GM12878 (cell line): ENCODE results near the gene UCKL1. TPM values are rescaled to one million over a fixed set of nuclear protein-coding genes. Genes with fewer than 3 reads are reported as not detected.

ENCODE experiments used
- ATAC-seq: fragments of 200-7000 bp; cut with Tn5 transposase; 3 replicates; pipeline ENCODE4 v1.9.1; 2020; ENCODE audit warnings: mild to moderate bottlenecking, moderate library complexity
- BruUV-seq: library from RNA; stranded (reverse); fragments of 400-500 nt; replicated peaks from 2 replicates; lab custom pipeline; 2021; lab: Mats Ljungman, UMichigan
- CTCF ChIA-PET: fragments of 300-600 bp; sonication (Branson Sonifier 250); formaldehyde crosslinking; extraction: SDS; loops from one replicate; lab custom pipeline; 2021; ENCODE audit warnings: inconsistent platforms; lab: Yijun Ruan, JAX
- POLR2A ChIA-PET: fragments of 350-600 bp; formaldehyde crosslinking; extraction: SDS; loops from one replicate; lab custom pipeline; 2021; ENCODE audit warnings: inconsistent platforms; lab: Charles Lee
- RAD21 ChIA-PET: fragments of 300-600 bp; sonication (Branson Sonifier 250); formaldehyde crosslinking; loops from one replicate; lab custom pipeline; 2023; ENCODE audit warnings: antibody characterized with exemption; ENCODE audit not compliant: unreplicated experiment; lab: Charles Lee
- SMC1A ChIA-PET: fragments of 300-600 bp; sonication (Branson Sonifier 250); formaldehyde crosslinking; loops from one replicate; lab custom pipeline; 2023; ENCODE audit not compliant: unreplicated experiment, uncharacterized antibody; lab: Charles Lee
- DNase-seq: peaks from one replicate; pipeline ENCODE4 v3.0.0-alpha.2; 2011; ENCODE audit warnings: low read depth, low spot score
- FAIRE-seq: peaks from 3 replicates; lab custom pipeline; 2011; peaks lifted over from hg19 to GRCh38; lab: Jason Lieb, UNC
- H2AFZ ChIP-seq: 2 replicates; pipeline ENCODE4 v1.6.0; 2011; ENCODE audit warnings: low read depth, low read length, control low read depth; ENCODE audit not compliant: control insufficient read depth
- H3K27ac ChIP-seq: 2 replicates; pipeline ENCODE4 v1.5.1; 2011; ENCODE audit warnings: control low read depth; ENCODE audit not compliant: control insufficient read depth, insufficient read depth
- H3K27me3 ChIP-seq, 2 experiments: replicated peaks in 1 of 2; 2 replicates each; pipeline versions ENCODE4 v1.6.0 to v1.6.1; 2011; ENCODE audit warnings: low read length in 1 of 2; ENCODE audit not compliant: control insufficient read depth in 2 of 2, insufficient read depth in 2 of 2
- H3K36me3 ChIP-seq, 2 experiments: 2 replicates each; pipeline ENCODE4 v1.5.1; 2011; ENCODE audit warnings: low read length in 1 of 2; ENCODE audit not compliant: control insufficient read depth in 2 of 2, insufficient read depth in 2 of 2
- H3K4me1 ChIP-seq: 2 replicates; pipeline ENCODE4 v1.6.1; 2011; ENCODE audit warnings: mild to moderate bottlenecking, low read length, moderate library complexity, mixed read lengths; ENCODE audit not compliant: control insufficient read depth, insufficient read depth
- H3K4me2 ChIP-seq: 2 replicates; pipeline ENCODE4 v1.6.0; 2011; ENCODE audit warnings: control low read depth; ENCODE audit not compliant: control insufficient read depth, insufficient read depth
- H3K4me3 ChIP-seq: fragments of 200-600 bp; sonication (generic); 2 replicates; pipeline ENCODE4 v1.5.1; 2016
- H3K79me2 ChIP-seq: 2 replicates; pipeline ENCODE4 v1.6.0; 2011; ENCODE audit warnings: low read length; ENCODE audit not compliant: control insufficient read depth, insufficient read depth
- H3K9ac ChIP-seq: 2 replicates; pipeline ENCODE4 v1.8.0; 2011; ENCODE audit warnings: low read length, control low read depth, mixed read lengths; ENCODE audit not compliant: control insufficient read depth, insufficient read depth
- H3K9me3 ChIP-seq: replicated peaks from 3 replicates; pipeline ENCODE4 v1.5.1; 2011; ENCODE audit warnings: mild to moderate bottlenecking, low read length; ENCODE audit not compliant: control insufficient read depth, insufficient read depth
- H4K20me1 ChIP-seq: 2 replicates; pipeline ENCODE4 v1.6.0; 2011; ENCODE audit not compliant: control insufficient read depth, insufficient read depth
- BRCA1 ChIP-seq: IDR thresholded peaks from 2 replicates; pipeline ENCODE4 v1.6.1; 2011; ENCODE audit warnings: low read depth, low read length, improper control_type of control experiment
- CHD2 ChIP-seq: IDR thresholded peaks from 2 replicates; pipeline ENCODE4 v1.6.1; 2011; ENCODE audit warnings: low read depth, low read length, improper control_type of control experiment, borderline replicate concordance
- CREB1 ChIP-seq: IDR thresholded peaks from 2 replicates; pipeline ENCODE4 v1.6.1; 2012; ENCODE audit warnings: low read depth, mild to moderate bottlenecking, inconsistent platforms
- FOS ChIP-seq: IDR thresholded peaks from 3 replicates; pipeline ENCODE4 v1.6.1; 2011; ENCODE audit warnings: borderline replicate concordance; ENCODE audit not compliant: insufficient read length; ENCODE audit errors: extremely low read depth
- FOXM1 ChIP-seq: IDR thresholded peaks from 2 replicates; pipeline ENCODE4 v1.6.1; 2012; ENCODE audit warnings: low read depth, mild to moderate bottlenecking, inconsistent platforms, low read length, moderate library complexity
- HDAC6 ChIP-seq: fragments of 200-600 bp; sonication (generic); IDR thresholded peaks from one replicate; pipeline ENCODE4 v1.8.0; 2017; ENCODE audit warnings: antibody characterized with exemption; ENCODE audit not compliant: unreplicated experiment
- KAT2A ChIP-seq: conservative IDR thresholded peaks from 2 replicates; pipeline ENCODE4 v1.6.1; 2011; ENCODE audit warnings: low read depth, low read length; ENCODE audit not compliant: control insufficient read depth
- LARP7 ChIP-seq: fragments of 450-650 bp; IDR thresholded peaks from 2 replicates; pipeline ENCODE4 v1.6.1; 2017; ENCODE audit warnings: mild to moderate bottlenecking
- MYB ChIP-seq: fragments of 150-350 bp; IDR thresholded peaks from 2 replicates; pipeline ENCODE4 v1.6.1; 2014; ENCODE audit warnings: mild to moderate bottlenecking, low read depth, low read length, borderline replicate concordance
- NFYA ChIP-seq: IDR thresholded peaks from 2 replicates; pipeline ENCODE4 v1.6.1; 2011; ENCODE audit warnings: low read depth, mild to moderate bottlenecking, low read length, improper control_type of control experiment, borderline replicate concordance
- SMAD5 ChIP-seq: IDR thresholded peaks from 2 replicates; pipeline ENCODE4 v1.6.1; 2016; ENCODE audit warnings: antibody characterized with exemption, low read depth
- SP1 ChIP-seq: IDR thresholded peaks from one replicate; pipeline ENCODE4 v1.6.1; 2011; ENCODE audit warnings: low read depth, low read length
- STAT1 ChIP-seq: fragments of 450-650 bp; conservative IDR thresholded peaks from 2 replicates; pipeline ENCODE4 v1.6.1; 2014; ENCODE audit warnings: antibody characterized with exemption, mild to moderate bottlenecking
- SUPT20H ChIP-seq: IDR thresholded peaks from 2 replicates; pipeline ENCODE4 v1.6.1; 2011; ENCODE audit warnings: low read depth, mild to moderate bottlenecking, low read length, moderate library complexity, borderline replicate concordance; ENCODE audit not compliant: control insufficient read depth
- TCF12 ChIP-seq: IDR thresholded peaks from 2 replicates; pipeline ENCODE4 v1.6.1; 2011; ENCODE audit warnings: low read depth, mild to moderate bottlenecking, low read length
- ZNF274 ChIP-seq: IDR thresholded peaks from one replicate; pipeline ENCODE4 v1.8.0; 2011; ENCODE audit not compliant: insufficient read length, insufficient read depth
- ZSCAN29 ChIP-seq: fragments of 450-650 bp; IDR thresholded peaks from 2 replicates; pipeline ENCODE4 v1.6.1; 2017; ENCODE audit warnings: mild to moderate bottlenecking, moderate library complexity
- WGBS: methylation state at CpG from one replicate; pipeline ENCODE4 v1.1.6; 2016; ENCODE audit warnings: low lambda C conversion rate; ENCODE audit not compliant: insufficient replicate concordance, insufficient coverage; ENCODE audit errors: missing lambda C conversion rate; 5-methylcytosine and 5-hydroxymethylcytosine counted together
- in situ Hi-C: fragments of 300-500 bp; cut with MboI; formaldehyde crosslinking; loops from 9 replicates; pipeline ENCODE4 v1.14.3; 2018; ENCODE audit warnings: mixed read lengths
- intact Hi-C: fragments of 100-400 bp; cut with micrococcal nuclease; formaldehyde crosslinking; loops from one replicate; pipeline ENCODE4 v1.14.2; 2022; ENCODE audit not compliant: unreplicated experiment
- polyA plus RNA-seq, 11 experiments: library from polyadenylated mRNA; depleted of rRNA in 4 of 11; unstranded in 6 of 11; stranded (reverse) in 5 of 11; fragments of >200 nt; fragmentation: Nextera tagmentation in 4 of 11; fragmentation: Illumina TruSeq in 1 of 11; extraction: Ambion mirVana in 4 of 11; extraction: Trizol in 1 of 11; gene quantifications; 1 replicate in 1 of 11; 2 replicates in 10 of 11; pipeline versions ENCODE4 v1.2.1 to v1.2.3, GENCODE V29; 2011 to 2016; ENCODE audit warnings: inconsistent platforms in 2 of 11, missing spikeins in 2 of 11, low read depth in 1 of 11
- total RNA-seq, 4 experiments: library from RNA; depleted of rRNA in 3 of 4; stranded (reverse); fragments of >200 nt in 3 of 4; fragmentation: Illumina TruSeq in 1 of 4; extraction: Trizol in 1 of 4; gene quantifications; 2 replicates each; pipeline versions ENCODE4 v1.2.1 to v1.2.3, GENCODE V29; 2013 to 2021
- TF ChIP-seq, protein P1 (sequence below): IDR thresholded peaks from 2 replicates; pipeline ENCODE4 v1.6.1; 2011; ENCODE audit warnings: borderline replicate concordance, low read depth, mild to moderate bottlenecking, moderate library complexity, low read length; ENCODE audit not compliant: insufficient read depth, poor library complexity, severe bottlenecking
- TF ChIP-seq, protein P2 (sequence below): fragments of 450-650 bp; IDR thresholded peaks from 2 replicates; pipeline ENCODE4 v1.6.1; 2017; ENCODE audit warnings: mild to moderate bottlenecking, low read depth, inconsistent platforms; ENCODE audit not compliant: poor library complexity, severe bottlenecking

UCKL1 gene
- total and polyA plus RNA-seq, 10 of the 15 experiments (the other 5 are each of a cell fraction or from before 2014, with no cell fraction given): 2.4 to 36.3 (median 24.8) TPM

DNA sequence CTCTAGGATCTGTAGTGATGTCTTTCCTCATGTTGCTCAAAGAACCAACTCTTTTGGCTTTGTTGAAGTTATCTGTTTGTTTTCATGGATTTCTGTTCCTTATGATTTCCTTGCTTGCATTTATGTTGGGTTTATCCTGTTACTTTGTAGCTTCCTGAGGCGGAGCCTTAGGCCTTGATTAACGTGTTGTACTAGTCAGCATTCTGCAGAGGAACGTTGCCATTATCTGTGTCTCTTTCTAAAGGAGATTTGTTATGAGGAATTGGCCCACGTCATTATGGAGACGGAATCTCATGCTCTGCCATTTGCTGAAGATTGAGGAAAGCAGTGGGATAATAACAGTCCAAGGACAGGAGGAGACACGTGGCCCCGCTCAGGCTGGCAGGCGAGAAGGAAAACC is 29.9 kb downstream of the UCKL1 start (continued):
- TF ChIP-seq NFYA (no peak), STAT1 (no peak)
- TF ChIP-seq, all 136 proteins: peak for 0

DNA sequence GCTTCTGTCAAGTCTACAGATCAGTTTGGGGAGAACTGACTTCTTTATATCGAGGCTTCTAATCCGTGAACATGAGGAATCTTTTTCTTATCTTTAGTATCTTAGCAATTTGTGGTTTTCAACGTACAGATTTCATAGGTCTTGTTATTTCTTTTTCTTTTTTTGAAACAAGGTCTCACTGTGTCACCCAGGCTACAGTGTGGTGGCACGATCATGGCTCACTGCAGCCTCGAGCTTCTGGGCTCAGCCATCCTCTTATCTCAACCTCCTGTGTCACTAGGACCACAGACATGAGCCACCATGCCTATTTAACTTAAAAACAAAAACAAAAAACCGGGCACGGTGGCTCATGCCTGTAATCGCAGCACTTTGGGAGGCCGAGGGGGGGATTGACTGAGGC is 32.0 kb downstream of the UCKL1 start:
- BruUV-seq: no TSS peak
- no peak for DNase-seq
- H2AFZ ChIP-seq: no peak overlapping the region
- no peaks in the 10 kb centered on the region for H3K4me1 ChIP-seq
- in situ Hi-C loops (no loop called here), intact Hi-C loops (no loop called here)
- no peak overlapping the region for H3K4me3 ChIP-seq
- SMC1A ChIA-PET: no interaction called here
- 86% methylated on average over 9 of the region's 9 CpGs for WGBS
- CTCF ChIA-PET: no interaction called here
- H4K20me1 ChIP-seq: no peaks in the 10 kb centered on the region
- no peak overlapping the region for H3K27ac ChIP-seq
- peaks cover 10 to 11% of the 10 kb centered on the region in 2 experiments for H3K36me3 ChIP-seq
- POLR2A ChIA-PET: no interaction called here
- H3K27me3 ChIP-seq: no peaks in the 10 kb centered on the region
- FAIRE-seq: no peak
- no peak for ATAC-seq
- no peak overlapping the region for H3K9ac ChIP-seq
- RAD21 ChIA-PET: no interaction called here
- no peaks in the 10 kb centered on the region for H3K9me3 ChIP-seq
- no peaks in the 10 kb centered on the region for H3K79me2 ChIP-seq
- H3K4me2 ChIP-seq: no peak overlapping the region
- TF ChIP-seq KAT2A (no peak), BRCA1 (no peak), FOS (no peak), SP1 (no peak), HDAC6 (no peak), SMAD5 (no peak), SUPT20H (no peak), ZSCAN29 (no peak), FOXM1 (no peak), MYB (no peak), ZNF274 (no peak), CREB1 (no peak), LARP7 (no peak), CHD2 (no peak), TCF12 (no peak)
- TF ChIP-seq, protein P1, sequence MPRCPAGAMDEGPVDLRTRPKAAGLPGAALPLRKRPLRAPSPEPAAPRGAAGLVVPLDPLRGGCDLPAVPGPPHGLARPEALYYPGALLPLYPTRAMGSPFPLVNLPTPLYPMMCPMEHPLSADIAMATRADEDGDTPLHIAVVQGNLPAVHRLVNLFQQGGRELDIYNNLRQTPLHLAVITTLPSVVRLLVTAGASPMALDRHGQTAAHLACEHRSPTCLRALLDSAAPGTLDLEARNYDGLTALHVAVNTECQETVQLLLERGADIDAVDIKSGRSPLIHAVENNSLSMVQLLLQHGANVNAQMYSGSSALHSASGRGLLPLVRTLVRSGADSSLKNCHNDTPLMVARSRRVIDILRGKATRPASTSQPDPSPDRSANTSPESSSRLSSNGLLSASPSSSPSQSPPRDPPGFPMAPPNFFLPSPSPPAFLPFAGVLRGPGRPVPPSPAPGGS: no peak
- TF ChIP-seq, protein P2, sequence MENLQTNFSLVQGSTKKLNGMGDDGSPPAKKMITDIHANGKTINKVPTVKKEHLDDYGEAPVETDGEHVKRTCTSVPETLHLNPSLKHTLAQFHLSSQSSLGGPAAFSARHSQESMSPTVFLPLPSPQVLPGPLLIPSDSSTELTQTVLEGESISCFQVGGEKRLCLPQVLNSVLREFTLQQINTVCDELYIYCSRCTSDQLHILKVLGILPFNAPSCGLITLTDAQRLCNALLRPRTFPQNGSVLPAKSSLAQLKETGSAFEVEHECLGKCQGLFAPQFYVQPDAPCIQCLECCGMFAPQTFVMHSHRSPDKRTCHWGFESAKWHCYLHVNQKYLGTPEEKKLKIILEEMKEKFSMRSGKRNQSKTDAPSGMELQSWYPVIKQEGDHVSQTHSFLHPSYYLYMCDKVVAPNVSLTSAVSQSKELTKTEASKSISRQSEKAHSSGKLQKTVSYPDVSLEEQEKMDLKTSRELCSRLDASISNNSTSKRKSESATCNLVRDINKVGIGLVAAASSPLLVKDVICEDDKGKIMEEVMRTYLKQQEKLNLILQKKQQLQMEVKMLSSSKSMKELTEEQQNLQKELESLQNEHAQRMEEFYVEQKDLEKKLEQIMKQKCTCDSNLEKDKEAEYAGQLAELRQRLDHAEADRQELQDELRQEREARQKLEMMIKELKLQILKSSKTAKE: no peak
